Chondrocyte (in vitro differentiated cells): Measurements from ENCODE around the gene SEL1L2. TPM values are rescaled to one million over a fixed set of nuclear protein-coding genes. Genes with fewer than 3 reads are reported as not detected.

Experiments used
- DNase-seq: peaks from one replicate; pipeline ENCODE4 v3.0.0; 2021; ENCODE audit warnings: mixed read lengths, low spot score
- H3K27ac Mint-ChIP-seq: one replicate; pipeline ENCODE4 v1.8.0; 2021; ENCODE audit warnings: mild to moderate bottlenecking, moderate library complexity, mixed read lengths; ENCODE audit not compliant: unreplicated experiment
- H3K27me3 Mint-ChIP-seq: 2 replicates; pipeline ENCODE4 v1.8.0; 2021; ENCODE audit warnings: low read depth, mixed read lengths
- H3K36me3 Mint-ChIP-seq: 2 replicates; pipeline ENCODE4 v1.8.0; 2021; ENCODE audit warnings: low read depth, mixed read lengths
- H3K4me1 Mint-ChIP-seq: 2 replicates; pipeline ENCODE4 v1.8.0; 2021; ENCODE audit warnings: low read depth, mild to moderate bottlenecking, mixed read lengths
- H3K4me3 Mint-ChIP-seq: one replicate; pipeline ENCODE4 v1.8.0; 2021; ENCODE audit warnings: mild to moderate bottlenecking, moderate library complexity, mixed read lengths; ENCODE audit not compliant: unreplicated experiment
- H3K9me3 Mint-ChIP-seq: 2 replicates; pipeline ENCODE4 v1.8.0; 2021; ENCODE audit warnings: low read depth, mixed read lengths
- CTCF ChIP-seq: fragments of 200-600 bp; sonication (generic); IDR thresholded peaks from 2 replicates; pipeline ENCODE4 v1.5.0; 2021; ENCODE audit warnings: antibody characterized with exemption, mild to moderate bottlenecking, moderate library complexity
- total RNA-seq: library from RNA; stranded (reverse); gene quantifications from 3 replicates; pipeline ENCODE4 v1.2.1, GENCODE V29; 2021

SEL1L2 gene
- total RNA-seq, 1 donor from 2014 or later: not detected

GRCh38 chr20:13819885-13820645, 170.3 kb downstream of the SEL1L2 start:
- Mint-ChIP-seq H3K27me3 (no peaks in the 10 kb centered on the region), H3K9me3 (no peaks in the 10 kb centered on the region), H3K36me3 (peaks cover 18% of the 10 kb centered on the region), H3K4me3 (no peak overlapping the region), H3K4me1 (peaks cover 7% of the 10 kb centered on the region), H3K27ac (no peak overlapping the region)
- DNase-seq: no peak
- TF ChIP-seq CTCF: peak; percentile 88

- Mint-ChIP-seq H3K27me3 (no peaks in the 10 kb centered on the region), H3K27ac (no peak overlapping the region), H3K4me1 (peaks cover 7% of the 10 kb centered on the region), H3K4me3 (no peak overlapping the region), H3K9me3 (no peaks in the 10 kb centered on the region), H3K36me3 (peaks cover 24% of the 10 kb centered on the region)
- no peak for DNase-seq
- no peak for TF ChIP-seq CTCF
Observed at GRCh38 chr20:13817342-13817741, 173.1 kb downstream of the SEL1L2 start.

GRCh38 chr20:13816757-13817156, 173.7 kb downstream of the SEL1L2 start:
- peaks cover 27% of the 10 kb centered on the region for H3K36me3 Mint-ChIP-seq
- no peaks in the 10 kb centered on the region for H3K9me3 Mint-ChIP-seq
- TF ChIP-seq CTCF: no peak
- no peak overlapping the region for H3K27ac Mint-ChIP-seq
- DNase-seq: no peak
- H3K4me1 Mint-ChIP-seq: peaks cover 7% of the 10 kb centered on the region
- no peak overlapping the region for H3K4me3 Mint-ChIP-seq
- no peaks in the 10 kb centered on the region for H3K27me3 Mint-ChIP-seq

- Mint-ChIP-seq H3K9me3 (no peaks in the 10 kb centered on the region), H3K27me3 (no peaks in the 10 kb centered on the region), H3K36me3 (peaks cover 27% of the 10 kb centered on the region), H3K4me3 (no peak overlapping the region), H3K27ac (no peak overlapping the region), H3K4me1 (peaks cover 7% of the 10 kb centered on the region)
- no peak for DNase-seq
- TF ChIP-seq CTCF: no peak
Observed at GRCh38 chr20:13814672-13815071, 175.7 kb downstream of the SEL1L2 start.

- no peak for DNase-seq
- Mint-ChIP-seq H3K4me1 (peaks cover 7% of the 10 kb centered on the region), H3K27me3 (no peaks in the 10 kb centered on the region), H3K4me3 (no peak overlapping the region), H3K36me3 (peaks cover 27% of the 10 kb centered on the region), H3K9me3 (no peaks in the 10 kb centered on the region), H3K27ac (no peak overlapping the region)
- no peak for TF ChIP-seq CTCF
Observed at GRCh38 chr20:13813910-13814309, 176.5 kb downstream of the SEL1L2 start.
